ENCODE results near the gene SERPINE2.
A peak's percentile ranks its signal among the peaks of the same experiment; 100 is the strongest.

SERPINE2 gene

DNA sequence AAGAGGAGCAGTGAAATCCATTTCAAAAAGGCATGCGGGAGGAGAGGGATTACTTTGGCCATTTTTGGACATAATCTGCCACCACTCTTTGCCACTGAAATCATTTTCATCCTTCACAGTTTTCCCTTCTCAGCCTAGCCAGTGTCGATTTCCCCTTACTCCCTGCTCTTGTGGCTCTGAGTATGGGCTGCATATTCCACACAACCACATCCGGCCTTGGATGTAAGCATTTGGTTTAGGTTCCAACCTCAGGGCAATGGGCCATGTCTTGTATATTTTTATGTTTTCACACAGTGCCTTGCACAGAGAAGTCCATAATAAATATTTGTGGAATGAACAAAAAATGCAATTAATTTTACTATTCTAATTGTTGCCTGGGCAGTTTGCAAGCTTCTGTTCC lies 7.7 kb upstream of the SERPINE2 start:
- DNase-seq (ENCODE audit: low read depth) = no peak

DNA sequence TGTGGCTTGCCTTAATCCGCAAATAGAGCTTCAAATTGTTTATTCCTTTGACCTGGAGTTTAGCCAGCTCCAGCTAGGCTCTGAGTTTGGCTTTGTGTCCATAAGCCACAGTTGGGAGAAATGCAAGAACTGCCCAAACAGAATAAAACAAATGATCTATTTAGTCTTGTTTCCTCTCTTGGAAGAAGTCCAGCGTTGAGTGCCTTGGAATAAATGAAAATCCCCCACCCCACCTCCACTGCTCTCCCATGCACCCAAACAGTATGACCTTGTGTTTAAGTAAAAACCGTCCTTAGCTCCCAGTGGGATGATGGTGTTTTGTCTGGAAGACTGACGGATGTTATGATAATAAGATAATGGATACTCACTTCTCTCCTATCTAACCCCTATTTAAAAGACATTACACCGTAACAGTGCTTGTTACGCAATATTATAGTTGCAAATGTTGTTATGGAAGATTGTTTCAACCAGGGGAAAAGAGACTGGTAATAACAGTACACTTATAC lies 3.2 kb upstream of the SERPINE2 start:
- DNase-seq (ENCODE audit: low read depth) = no peak

DNA sequence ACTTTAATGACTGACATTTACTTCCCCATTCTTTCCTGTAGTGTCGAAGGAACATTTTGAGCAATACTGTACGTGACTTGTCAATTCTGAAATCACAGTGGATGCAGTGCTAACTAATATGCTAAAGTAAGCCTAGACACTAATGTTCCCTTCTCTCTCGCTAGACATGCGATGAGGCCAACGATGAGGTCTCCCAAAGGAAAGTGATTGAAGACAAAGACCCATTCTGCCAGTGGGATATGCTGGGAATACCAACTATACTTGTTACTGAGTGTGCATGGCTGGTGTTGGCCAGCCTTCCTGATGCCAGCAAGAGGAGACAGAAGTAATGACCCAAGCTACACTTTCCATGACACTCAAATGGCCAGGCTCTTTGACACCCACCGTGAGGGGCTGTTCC lies 2.5 kb upstream of the SERPINE2 start:
- DNase-seq (ENCODE audit: low read depth) = no peak

DNA sequence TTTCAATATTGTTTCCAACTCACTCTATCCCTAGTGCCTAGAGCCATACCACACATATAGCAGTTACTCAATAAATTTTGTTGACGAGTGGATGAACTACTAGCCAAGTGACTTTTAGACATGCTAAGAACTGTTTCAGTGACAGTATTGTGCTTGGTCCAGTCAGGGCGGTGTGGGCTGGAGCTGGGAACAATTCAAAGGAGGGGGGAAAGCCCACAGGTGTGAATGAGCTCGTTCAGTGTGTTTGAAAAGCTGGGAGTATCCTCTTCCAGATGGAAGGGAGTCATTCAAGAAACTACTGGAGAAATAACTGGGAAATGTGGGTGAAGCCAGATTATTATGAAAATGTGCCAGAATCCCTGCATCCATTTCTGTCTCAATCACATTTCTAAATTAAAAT lies 1.7 kb upstream of the SERPINE2 start:
- DNase-seq (ENCODE audit: low read depth) = no peak

DNA sequence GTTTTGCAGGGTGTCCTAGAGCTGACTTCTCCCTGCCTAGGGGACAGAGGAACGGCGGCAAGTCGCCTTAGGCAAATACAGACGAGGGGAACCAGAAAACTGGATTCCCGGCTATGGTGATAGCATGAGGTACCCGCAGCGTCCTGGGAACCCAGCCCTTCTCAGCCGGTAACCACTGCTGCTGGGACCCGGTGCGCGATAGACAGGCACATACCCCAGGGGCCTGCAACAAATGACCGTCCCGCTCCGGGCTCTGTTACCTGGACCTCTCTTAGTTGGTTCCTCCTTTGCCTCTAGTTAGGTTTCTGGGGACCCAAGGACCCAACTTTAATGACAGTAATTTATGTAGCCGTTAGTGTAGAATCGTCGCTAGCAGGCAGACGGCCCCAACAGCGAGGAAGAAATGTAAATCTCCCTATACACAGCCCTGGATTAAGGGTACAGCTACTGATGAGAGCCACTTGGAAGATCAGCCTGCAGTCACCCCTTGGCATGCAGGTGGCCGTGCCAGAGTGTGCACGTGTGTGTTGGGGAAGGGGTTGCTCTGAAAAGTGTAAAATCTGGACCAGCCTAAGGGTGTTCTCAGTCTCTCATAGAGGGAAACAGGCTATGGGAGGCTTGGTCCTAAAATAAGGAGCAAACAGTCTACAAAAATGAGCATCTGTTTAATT lies 819 bp upstream of the SERPINE2 start:
- no peak for DNase-seq (ENCODE audit: low read depth)

DNA sequence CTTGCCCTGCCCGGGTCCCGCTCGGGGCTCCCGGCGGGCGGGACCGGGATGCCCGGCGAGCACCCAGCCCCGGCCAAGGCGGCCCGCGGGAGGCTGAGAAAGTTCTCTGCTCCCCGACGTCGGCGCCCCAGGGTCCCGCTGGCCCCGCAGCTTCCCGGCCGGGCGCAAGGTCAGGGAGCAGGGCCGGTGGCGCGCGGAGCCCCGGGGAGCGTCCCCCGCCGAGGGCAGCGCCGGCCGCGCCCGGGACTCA lies 331 bp downstream of the SERPINE2 start:
- no peak for DNase-seq (ENCODE audit: low read depth)

DNA sequence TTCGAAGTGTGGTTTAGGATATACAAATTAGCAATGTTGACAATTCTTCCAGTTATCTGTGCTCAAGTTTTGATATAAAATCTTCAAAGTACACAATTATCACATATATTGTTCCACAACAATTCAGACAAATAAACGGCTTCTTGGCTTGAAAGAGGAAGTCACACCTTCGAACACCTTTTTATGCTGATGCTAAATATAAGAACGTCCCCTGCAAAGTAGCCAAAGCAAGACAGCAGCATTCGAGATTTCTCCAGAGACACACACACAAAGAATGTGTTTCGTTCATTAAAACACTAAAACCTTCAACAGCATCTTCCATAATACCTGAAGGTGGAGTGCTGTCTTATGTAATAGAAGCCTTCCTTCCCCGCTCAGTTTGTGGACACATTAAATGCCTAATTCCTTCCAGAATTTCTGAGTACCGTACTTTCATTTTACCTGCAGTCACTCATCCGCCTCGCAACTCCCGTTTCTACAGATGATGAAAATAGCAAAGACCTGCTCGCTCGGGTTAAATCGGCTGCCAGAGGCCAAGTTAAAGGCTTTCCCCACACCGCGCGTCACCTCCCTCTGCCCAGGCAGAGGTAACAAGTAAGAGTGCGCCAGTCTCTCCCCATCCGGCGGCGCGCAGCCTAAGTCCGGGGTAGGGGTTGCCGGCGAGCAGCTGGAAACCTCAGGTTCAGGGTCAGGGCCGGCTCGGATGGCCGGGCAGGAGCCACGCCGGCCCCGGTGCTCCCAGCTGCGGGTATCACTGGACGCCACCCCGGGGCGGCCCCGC lies 847 bp downstream of the SERPINE2 start:
- peak; percentile 35 for DNase-seq (ENCODE audit: low read depth)

DNA sequence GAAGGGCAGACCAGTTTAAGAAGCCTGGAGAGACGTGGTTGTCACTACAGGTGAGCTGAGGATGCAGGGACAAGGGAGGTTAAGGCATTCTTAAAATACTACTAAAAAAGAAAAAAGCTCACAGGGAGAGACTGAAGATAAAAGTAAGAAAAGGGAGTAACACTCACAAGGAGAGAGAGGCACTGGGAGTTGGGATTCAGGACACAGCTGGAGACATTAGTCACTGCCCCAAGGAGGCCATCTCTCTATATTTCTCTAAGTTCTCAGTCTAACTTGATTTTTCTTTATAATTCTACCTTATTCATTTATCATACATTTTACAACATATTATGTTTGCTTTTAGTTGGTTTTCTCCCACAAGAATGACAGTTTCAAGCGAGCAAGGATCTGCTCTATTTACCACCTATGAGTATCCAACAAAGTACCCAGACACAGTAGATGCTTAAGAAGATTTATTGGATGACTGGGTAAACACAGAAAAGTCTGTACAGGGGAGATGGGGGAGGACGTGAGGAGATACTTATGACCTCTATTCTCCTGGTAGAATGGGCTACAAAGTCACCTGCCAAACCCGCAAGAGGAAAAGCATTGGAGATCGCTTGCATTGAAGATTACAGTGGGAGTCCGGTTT lies 2.2 kb downstream of the SERPINE2 start:
- no peak for DNase-seq (ENCODE audit: low read depth)

DNA sequence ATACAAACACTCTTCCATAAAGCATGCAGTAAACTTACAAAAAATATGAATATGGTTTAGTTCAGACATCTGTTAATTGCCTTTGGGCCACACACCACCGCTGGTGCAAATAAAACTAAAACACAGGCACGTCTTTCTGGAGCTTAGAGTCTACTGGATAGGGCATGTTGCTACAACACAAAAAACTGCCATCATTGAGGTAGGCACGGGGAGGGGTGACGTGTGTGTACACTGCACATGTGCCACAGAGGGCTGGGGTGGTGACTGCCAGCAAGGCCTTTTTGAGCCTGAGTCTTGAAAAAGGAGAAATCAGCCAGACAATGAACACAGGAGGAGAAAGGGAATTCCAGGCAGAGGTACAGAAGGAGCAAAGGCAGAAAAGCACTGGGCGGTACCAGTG lies 5.1 kb downstream of the SERPINE2 start:
- DNase-seq (ENCODE audit: low read depth) = no peak

DNA sequence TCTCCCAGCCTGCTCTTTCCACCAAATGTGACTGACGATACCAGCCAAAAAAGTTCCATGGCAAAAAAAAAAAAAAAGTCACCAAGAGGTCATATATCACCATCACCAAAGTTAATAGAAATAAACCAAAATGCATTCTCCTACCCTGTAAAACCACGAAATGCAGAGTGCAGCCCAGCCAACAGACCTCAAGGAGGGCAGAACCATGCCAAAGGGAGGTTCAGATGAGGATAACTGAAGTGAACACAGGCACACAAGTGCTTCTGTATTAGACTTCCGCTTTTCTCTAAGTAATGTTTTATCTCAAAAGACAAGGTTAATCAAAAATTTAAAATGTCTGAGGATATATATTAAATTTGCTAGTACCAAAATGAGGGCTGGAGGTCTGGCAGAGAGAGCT lies 5.5 kb downstream of the SERPINE2 start:
- DNase-seq (ENCODE audit: low read depth) = no peak

DNA sequence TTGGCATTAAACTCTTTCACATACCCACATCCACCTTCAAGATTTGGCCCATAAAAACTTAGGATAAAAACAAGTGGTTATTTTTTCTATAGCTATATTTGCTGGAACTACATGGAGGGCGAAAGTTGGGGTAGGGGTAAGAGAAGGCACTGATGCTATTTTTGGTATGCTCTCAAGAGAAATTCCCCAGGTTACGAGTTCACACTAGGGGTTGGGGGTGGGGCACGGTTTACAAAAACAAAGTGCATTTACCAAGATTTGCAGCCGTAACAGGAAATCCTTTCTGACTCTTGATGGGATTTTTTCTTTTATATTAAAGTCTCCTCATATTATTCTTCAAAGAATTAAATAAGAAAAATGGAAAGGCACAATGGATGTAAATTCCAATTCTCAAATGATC lies 6.8 kb downstream of the SERPINE2 start:
- DNase-seq (ENCODE audit: low read depth) = no peak

DNA sequence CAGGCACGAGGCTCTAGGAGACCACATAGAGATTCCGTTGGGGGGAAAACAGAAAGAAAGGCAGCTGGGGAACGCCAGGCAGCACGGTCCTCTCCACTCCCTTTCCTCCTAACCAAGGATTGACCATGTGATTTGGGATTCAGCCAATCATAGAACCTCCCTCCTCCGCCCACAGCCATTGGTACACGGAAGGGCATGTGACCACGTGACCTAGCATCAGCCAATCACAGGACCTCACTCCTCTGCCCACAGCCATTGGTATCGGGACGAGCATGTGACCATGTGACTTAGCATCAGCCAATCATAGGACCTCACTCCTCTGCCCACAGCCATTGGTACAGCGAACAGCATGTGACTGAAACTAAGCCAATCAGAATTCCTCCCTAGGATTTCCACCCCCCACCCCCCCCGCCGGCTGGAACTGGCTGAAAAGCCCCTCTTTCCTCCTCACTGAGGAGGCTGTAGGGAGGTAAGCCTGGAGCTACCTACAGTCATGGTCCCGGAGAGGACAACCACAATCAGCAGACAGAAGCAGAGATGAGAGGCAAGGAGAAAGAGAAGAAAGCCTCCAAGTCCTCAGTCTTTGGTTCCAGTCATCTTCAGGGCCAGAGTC lies 7.6 kb downstream of the SERPINE2 start:
- DNase-seq (ENCODE audit: low read depth) = no peak

DNA sequence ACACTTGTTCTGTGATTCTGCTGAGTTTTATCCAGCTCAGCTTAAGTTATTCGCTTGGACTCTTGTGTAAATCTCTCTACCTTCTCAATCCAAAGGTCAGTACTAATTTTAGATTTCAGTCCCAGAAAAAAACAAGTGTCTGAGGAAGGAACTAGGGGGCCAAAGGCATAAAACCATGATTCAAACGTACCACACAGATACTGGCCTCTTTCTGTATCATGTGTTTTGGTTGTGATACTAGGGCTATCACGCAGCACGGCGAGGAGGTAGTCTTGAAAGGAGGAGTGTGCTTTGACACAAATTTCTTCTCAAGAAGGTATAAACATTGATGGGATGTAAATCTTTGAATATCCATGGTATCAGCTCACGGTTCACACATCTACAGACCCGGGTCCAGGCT lies 8.3 kb downstream of the SERPINE2 start:
- no peak for DNase-seq (ENCODE audit: low read depth)

DNA sequence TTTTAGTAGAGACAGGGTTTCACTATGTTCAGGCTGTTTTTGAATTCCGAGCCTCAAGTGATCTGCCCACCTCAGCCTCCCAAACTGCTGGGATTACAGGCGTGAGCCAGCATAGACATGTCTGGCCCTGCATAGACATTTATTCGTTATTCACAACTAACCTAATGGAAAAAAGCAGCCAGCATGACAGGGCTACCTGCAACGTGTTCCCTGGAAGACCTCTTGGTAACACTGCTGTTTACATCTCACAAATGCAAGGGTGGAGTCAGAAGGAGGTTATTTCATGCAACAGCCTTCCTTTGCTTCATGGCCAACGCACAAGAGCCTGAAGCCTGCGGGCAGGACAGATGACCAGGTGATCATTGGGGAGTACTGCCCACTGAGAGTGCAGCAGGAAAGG lies 9.2 kb downstream of the SERPINE2 start:
- DNase-seq (ENCODE audit: low read depth) = no peak

DNA sequence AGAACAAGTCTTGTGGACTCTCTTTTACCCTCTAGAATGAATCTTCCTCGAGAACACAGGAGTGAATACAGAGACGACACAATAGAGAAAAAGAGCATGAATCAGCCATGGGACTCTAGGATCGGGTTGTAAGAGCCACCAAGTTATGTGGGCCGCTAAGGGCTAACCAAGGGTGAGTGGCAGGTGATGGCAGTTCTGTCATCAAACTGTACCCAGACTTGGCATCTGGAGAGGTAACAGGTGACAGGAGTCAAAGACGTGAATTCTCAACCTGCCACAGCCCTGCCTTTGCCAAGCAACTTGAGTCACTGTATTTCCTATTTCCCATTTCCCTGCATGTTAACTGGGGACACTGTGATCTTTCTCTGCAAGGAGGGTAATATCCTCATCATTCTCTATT lies 11.2 kb downstream of the SERPINE2 start:
- DNase-seq (ENCODE audit: low read depth) = no peak

DNA sequence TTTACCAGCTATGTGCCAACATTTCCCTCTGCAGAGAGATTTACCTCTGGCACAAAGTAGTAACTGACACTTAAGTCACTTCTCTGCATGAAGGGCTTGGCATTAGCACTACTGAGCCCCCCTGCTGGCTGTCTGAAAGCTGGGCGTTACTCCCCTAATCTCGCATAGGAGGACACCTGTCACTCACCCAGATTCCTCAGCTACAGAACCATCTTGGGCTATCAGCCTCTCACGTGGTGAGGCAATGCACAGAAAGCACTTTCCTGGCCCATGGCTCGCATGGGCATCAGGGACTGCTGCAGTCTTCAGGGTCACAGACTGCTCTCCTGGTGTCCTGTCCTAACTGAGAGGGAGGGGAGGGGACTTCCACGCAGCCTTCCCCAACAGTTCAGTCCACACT lies 12.0 kb downstream of the SERPINE2 start:
- no peak for DNase-seq (ENCODE audit: low read depth)

DNA sequence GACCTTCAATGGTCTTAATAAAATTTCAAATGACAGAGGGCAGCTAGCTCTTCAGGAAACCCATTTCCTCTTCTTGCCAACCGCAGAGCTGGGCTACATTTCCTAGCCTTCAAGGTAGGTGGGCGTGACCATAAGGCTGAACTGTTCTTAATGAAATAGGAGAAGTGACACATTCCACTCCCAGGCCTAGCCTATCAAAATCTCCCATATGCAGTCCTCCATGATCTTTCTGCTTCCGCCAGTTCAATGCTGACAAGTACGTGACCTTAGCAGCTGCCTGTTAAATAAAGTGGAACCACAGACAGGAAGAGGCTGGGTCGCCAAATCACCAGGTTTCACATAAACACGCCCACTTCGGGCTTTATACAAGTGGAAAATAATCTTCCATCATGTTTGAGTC lies 13.2 kb downstream of the SERPINE2 start:
- peak; percentile 56 for DNase-seq (ENCODE audit: low read depth)

DNA sequence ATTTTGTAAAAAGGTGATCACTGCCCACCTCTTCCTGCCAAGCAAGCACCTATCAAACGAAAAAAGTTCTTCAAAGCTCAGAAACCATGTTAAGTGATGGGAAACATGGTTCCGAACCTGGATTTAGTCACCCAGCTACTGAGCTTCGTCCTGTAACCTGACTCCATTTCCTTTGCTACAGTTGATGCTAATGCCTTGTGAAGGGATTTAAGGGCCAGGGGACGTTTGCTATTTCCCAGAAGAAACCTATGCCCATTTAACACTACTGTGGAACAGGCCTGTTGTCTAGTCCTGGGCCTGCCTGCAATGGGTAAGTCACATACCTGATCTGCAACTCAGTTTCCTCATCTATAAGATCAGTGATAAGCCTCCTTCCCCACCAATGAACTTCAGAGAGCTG lies 14.8 kb downstream of the SERPINE2 start:
- no peak for DNase-seq (ENCODE audit: low read depth)

DNA sequence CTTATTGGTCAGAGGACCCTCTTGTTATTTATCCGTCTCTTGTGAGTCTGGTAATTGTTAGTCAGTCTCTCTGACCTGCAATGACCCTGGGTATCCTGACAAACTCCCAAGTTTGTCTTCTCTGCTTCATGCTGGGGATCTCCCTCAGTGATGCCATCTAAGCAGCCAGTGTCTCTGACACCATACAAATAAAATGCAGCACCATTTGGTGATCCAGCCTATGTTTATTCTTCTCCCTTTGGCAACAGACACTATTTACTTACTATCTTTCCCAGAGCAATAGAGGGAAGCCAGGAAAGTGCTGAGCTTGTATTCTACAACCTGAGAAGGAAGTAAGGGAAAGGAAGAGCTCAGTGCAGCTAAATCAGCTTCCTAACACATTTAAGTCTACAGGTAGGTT lies 15.9 kb downstream of the SERPINE2 start:
- no peak for DNase-seq (ENCODE audit: low read depth)

DNA sequence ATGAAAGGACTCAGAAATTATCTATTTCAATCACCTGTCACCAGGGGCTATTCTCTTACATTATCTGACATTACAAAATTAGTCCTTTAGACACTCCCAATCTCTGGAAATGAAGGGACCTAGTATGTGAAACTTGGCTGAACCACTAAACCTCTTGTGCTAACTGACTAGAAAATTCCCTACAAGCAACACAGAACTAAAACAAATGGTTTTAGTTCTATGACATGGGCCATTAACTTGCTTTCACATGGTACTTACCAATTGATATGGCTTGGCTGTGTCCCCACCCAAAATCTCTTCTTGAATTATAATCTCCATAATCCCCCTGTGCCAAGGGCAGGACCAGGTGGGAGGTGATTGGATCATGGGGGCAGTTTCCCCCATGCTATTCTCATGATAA lies 16.6 kb downstream of the SERPINE2 start:
- no peak for DNase-seq (ENCODE audit: low read depth)

DNA sequence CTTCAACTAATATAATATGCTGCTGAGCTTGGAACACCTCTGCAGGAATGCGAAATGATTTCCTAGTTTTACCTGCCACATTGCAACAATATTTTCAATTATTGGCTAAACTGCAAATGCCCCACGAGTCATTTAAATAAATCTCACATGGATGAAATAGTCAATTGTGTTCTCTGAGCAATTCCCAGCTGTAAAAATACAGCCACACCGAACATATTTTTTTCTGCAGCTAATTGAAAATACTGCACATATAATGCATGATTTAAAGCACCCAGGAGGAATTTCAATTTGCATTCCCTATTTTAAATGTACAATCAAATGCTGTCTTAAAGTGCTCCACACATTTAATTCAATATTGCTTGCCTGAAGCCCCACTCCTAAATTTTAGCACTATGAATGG lies 18.6 kb downstream of the SERPINE2 start:
- DNase-seq (ENCODE audit: low read depth) = no peak

DNA sequence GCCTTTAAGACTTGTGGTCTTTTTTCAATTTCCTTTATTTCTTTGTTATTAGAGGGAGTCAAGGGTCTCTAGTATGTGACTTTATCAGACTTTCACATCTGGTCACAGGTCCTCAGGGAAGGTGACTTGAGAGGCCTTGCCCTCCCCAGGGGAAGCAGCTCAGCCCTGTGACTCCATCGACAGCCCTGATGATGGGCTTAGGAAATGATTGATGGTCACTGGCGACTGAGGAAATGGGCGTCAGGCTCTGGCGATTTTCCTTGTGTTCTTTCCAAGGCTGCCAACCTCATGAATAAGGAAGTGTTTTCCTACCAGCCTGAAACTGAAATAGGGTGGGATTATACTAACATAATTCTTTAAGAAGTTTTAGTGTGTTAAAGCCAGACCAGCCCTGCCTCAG lies 21.1 kb downstream of the SERPINE2 start:
- no peak for DNase-seq (ENCODE audit: low read depth)

DNA sequence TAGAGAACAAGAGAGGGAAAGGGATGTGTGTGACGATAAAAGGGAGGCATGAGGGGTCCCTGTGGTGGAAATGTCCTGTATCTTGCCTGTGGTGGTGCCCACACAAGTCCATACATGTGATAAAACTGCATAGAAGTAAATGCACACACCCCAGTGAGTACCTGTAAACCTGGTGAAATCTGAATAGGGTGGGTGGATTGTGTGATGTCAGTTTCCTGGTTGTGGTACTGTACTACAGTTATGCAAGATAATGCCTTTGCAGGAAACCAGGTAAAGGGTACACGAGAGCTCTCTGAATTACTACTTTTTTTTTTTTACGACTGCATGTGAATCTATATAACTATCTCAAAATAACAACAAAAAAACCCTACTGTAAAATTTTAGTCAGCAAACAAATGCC lies 22.1 kb downstream of the SERPINE2 start:
- no peak for DNase-seq (ENCODE audit: low read depth)

Measured in activated T-cell treated with anti-CD3 and anti-CD28 coated beads for 24 hours (primary cell).